ENCODE results near the gene GRM5.
"Not testable (repeated sequence)": the region's sequence is repeated elsewhere in the genome, so short reads cannot be mapped to it uniquely, and the experiment has no call there.

The GRM5 gene

GRCh38 chr11:88961621-88962020 is 104.2 kb downstream of the GRM5 start:
- not testable (repeated sequence) for DNase-seq

- not testable (repeated sequence) for DNase-seq
Observed at GRCh38 chr11:88959857-88960256, 105.9 kb downstream of the GRM5 start.

GRCh38 chr11:88950975-88951374 is 114.8 kb downstream of the GRM5 start:
- DNase-seq = no peak

GRCh38 chr11:88948908-88949307 is 116.9 kb downstream of the GRM5 start:
- not testable (repeated sequence) for DNase-seq

- not testable (repeated sequence) for DNase-seq
Observed at GRCh38 chr11:88947843-88948572, 117.8 kb downstream of the GRM5 start.

- not testable (repeated sequence) for DNase-seq
Observed at GRCh38 chr11:88929665-88930064, 136.1 kb downstream of the GRM5 start.

- DNase-seq = not testable (repeated sequence)
Observed at GRCh38 chr11:88917065-88917464, 148.7 kb downstream of the GRM5 start.

GRCh38 chr11:88909500-88909899 is 156.3 kb downstream of the GRM5 start:
- DNase-seq = no peak

- DNase-seq = not testable (repeated sequence)
Observed at GRCh38 chr11:88901436-88901835, 164.3 kb downstream of the GRM5 start.

- DNase-seq = not testable (repeated sequence)
Observed at GRCh38 chr11:88888855-88889254, 176.9 kb downstream of the GRM5 start.

- DNase-seq = no peak
Observed at GRCh38 chr11:88886796-88887195, 179.0 kb downstream of the GRM5 start.

- DNase-seq = not testable (repeated sequence)
Observed at GRCh38 chr11:88882800-88883199, 183.0 kb downstream of the GRM5 start.

GRCh38 chr11:88861618-88862017 is 204.2 kb downstream of the GRM5 start:
- DNase-seq = no peak

- DNase-seq = peak; percentile 6 to 30
Observed at GRCh38 chr11:88860431-88860830, 205.4 kb downstream of the GRM5 start.

- not testable (repeated sequence) for DNase-seq
Observed at GRCh38 chr11:88853963-88854362, 211.8 kb downstream of the GRM5 start.

GRCh38 chr11:88851547-88851946 is 214.2 kb downstream of the GRM5 start:
- not testable (repeated sequence) for DNase-seq

GRCh38 chr11:88849773-88850172 is 216.0 kb downstream of the GRM5 start:
- DNase-seq = not testable (repeated sequence)

GRCh38 chr11:88849368-88849767 is 216.4 kb downstream of the GRM5 start:
- no peak for DNase-seq

GRCh38 chr11:88846266-88846665 is 219.5 kb downstream of the GRM5 start:
- DNase-seq = not testable (repeated sequence)

- DNase-seq = not testable (repeated sequence)
Observed at GRCh38 chr11:88844941-88845340, 220.8 kb downstream of the GRM5 start.

- DNase-seq = not testable (repeated sequence)
Observed at GRCh38 chr11:88843766-88844426, 221.9 kb downstream of the GRM5 start.

- DNase-seq = not testable (repeated sequence)
Observed at GRCh38 chr11:88838139-88838538, 227.6 kb downstream of the GRM5 start.

- not testable (repeated sequence) for DNase-seq
Observed at GRCh38 chr11:88835709-88836108, 230.1 kb downstream of the GRM5 start.

- no peak for DNase-seq
Observed at GRCh38 chr11:88831303-88831890, 234.4 kb downstream of the GRM5 start.

Data from hippocampal formation (tissue), 2 donors.